Liver (tissue), 3 donors: ENCODE measurements around the gene GGT1.

Source experiments
- ATF3 ChIP-seq: IDR thresholded peaks from 2 replicates; pipeline ENCODE4 v1.6.1; 2016; ENCODE audit warnings: antibody characterized with exemption
- CTCF ChIP-seq: fragments of 150-350 bp; IDR thresholded peaks from 2 replicates; pipeline ENCODE4 v1.5.1; 2017; ENCODE audit warnings: improper control_type of control experiment, low read depth, low read length; ENCODE audit not compliant: missing input control
- EGR1 ChIP-seq, 2 donors: IDR thresholded peaks; 2 replicates each; pipeline ENCODE4 v1.6.1; 2016 to 2018; ENCODE audit warnings: antibody characterized with exemption in 2 of 2, low read depth in 2 of 2
- GABPA ChIP-seq, 2 donors: IDR thresholded peaks in 1 of 2; conservative IDR thresholded peaks in 1 of 2; 2 replicates each; pipeline ENCODE4 v1.6.1; 2016; ENCODE audit warnings: antibody characterized with exemption in 2 of 2, mild to moderate bottlenecking in 1 of 2, moderate library complexity in 1 of 2
- MAX ChIP-seq: IDR thresholded peaks from 2 replicates; pipeline ENCODE4 v1.6.1; 2016; ENCODE audit warnings: antibody characterized with exemption
- RAD21 ChIP-seq, 2 donors: IDR thresholded peaks; 2 replicates each; pipeline ENCODE4 v1.6.1; 2016; ENCODE audit warnings: antibody characterized with exemption in 2 of 2, mild to moderate bottlenecking in 2 of 2
- REST ChIP-seq: IDR thresholded peaks from 2 replicates; pipeline ENCODE4 v1.6.1; 2016; ENCODE audit warnings: antibody characterized with exemption, mild to moderate bottlenecking
- RXRA ChIP-seq, 2 donors: IDR thresholded peaks; 2 replicates each; pipeline ENCODE4 v1.6.1; 2017 to 2018; ENCODE audit warnings: antibody characterized with exemption in 2 of 2, mild to moderate bottlenecking in 1 of 2
- SP1 ChIP-seq: IDR thresholded peaks from 2 replicates; pipeline ENCODE4 v1.6.1; 2018; ENCODE audit warnings: antibody characterized with exemption, mild to moderate bottlenecking
- donor health status: healthy.
- donor health status: healthy.

GRCh38 chr22:24587251-24587650, 15.7 kb upstream of the GGT1 start:
- no peak for TF ChIP-seq CTCF
- no peak for TF ChIP-seq REST
- TF ChIP-seq ATF3: no peak
- TF ChIP-seq RAD21 (IDR thresholded peaks at IDR 0.05): no peak
- TF ChIP-seq GABPA (IDR thresholded peaks at IDR 0.05 in 1 of 2, conservative IDR thresholded peaks at IDR 0.05 in 1 of 2): no peak
- TF ChIP-seq EGR1 (IDR thresholded peaks at IDR 0.05; ENCODE audit: low read depth in 2 of 2): no peak
- TF ChIP-seq RXRA (IDR thresholded peaks at IDR 0.05): no peak
- TF ChIP-seq MAX: no peak
- TF ChIP-seq SP1: no peak
